Fibroblast of pulmonary artery (primary cell): Measurements from ENCODE around the gene PNPLA7.

Source experiments
- DNase-seq: peaks from one replicate; pipeline ENCODE4 v3.0.0-alpha.2; 2010; ENCODE audit warnings: low read depth
- H3K4me3 ChIP-seq: replicated peaks from 2 replicates; pipeline ENCODE4 v1.5.1; 2011; ENCODE audit warnings: low read depth, mild to moderate bottlenecking, control low read depth, low read length, moderate library complexity
- CTCF ChIP-seq: IDR thresholded peaks from 2 replicates; pipeline ENCODE4 v1.5.1; 2011; ENCODE audit warnings: mild to moderate bottlenecking, control low read depth, low read length, inconsistent platforms; ENCODE audit errors: missing control alignments

Gene PNPLA7

GRCh38 chr9:137547687-137548543 lies 2.3 kb downstream of the PNPLA7 start:
- no peak for TF ChIP-seq CTCF
- DNase-seq, result no peak
- H3K4me3 ChIP-seq, result no peak overlapping the region

- DNase-seq, result peak; percentile 45
- H3K4me3 ChIP-seq, result no peak overlapping the region
- no peak for TF ChIP-seq CTCF
Measured at GRCh38 chr9:137545123-137545522, 5.1 kb downstream of the PNPLA7 start.

GRCh38 chr9:137544176-137544760 lies 5.9 kb downstream of the PNPLA7 start:
- peak; percentile 26 for DNase-seq
- no peak for TF ChIP-seq CTCF

GRCh38 chr9:137543237-137543963 lies 6.8 kb downstream of the PNPLA7 start:
- TF ChIP-seq CTCF, result no peak
- no peak overlapping the region for H3K4me3 ChIP-seq
- DNase-seq, result no peak

More at GRCh38 chr9:137544176-137544760, 5.9 kb downstream of the PNPLA7 start:
- no peak overlapping the region for H3K4me3 ChIP-seq

- no peak for TF ChIP-seq CTCF
- no peak overlapping the region for H3K4me3 ChIP-seq
- DNase-seq, result no peak
Measured at GRCh38 chr9:137542486-137542885, 7.7 kb downstream of the PNPLA7 start.

- no peak overlapping the region for H3K4me3 ChIP-seq
- DNase-seq, result no peak
- TF ChIP-seq CTCF, result no peak
Measured at GRCh38 chr9:137540536-137540935, 9.7 kb downstream of the PNPLA7 start.
